Astrocyte of the cerebellum (primary cell): ENCODE measurements around the gene CTIF.

ENCODE experiments used
- DNase-seq: peaks from one replicate; pipeline ENCODE4 v3.0.0-alpha.2; 2011; ENCODE audit warnings: low read depth
- H3K4me3 ChIP-seq: 2 replicates; pipeline ENCODE4 v1.5.1; 2011; ENCODE audit warnings: mild to moderate bottlenecking, low read depth, low read length, moderate library complexity
- CTCF ChIP-seq: IDR thresholded peaks from 2 replicates; pipeline ENCODE4 v1.5.1; 2012; ENCODE audit warnings: low read length, low read depth, moderate library complexity, mild to moderate bottlenecking; ENCODE audit errors: missing control alignments
- in situ Hi-C: cut with HindIII; loops from 2 replicates; pipeline ENCODE4 v1.10.0; 2017; ENCODE audit warnings: low sequenced_read_pairs

Gene CTIF

GRCh38 chr18:48739266-48740067, 200.6 kb downstream of the CTIF start:
- DNase-seq: no peak
- in situ Hi-C loops: no loop called here
- no peak for TF ChIP-seq CTCF
- H3K4me3 ChIP-seq: no peak overlapping the region

- in situ Hi-C loops: no loop called here
- H3K4me3 ChIP-seq: no peak overlapping the region
- no peak for DNase-seq
- no peak for TF ChIP-seq CTCF
Observed at GRCh38 chr18:48740068-48740440, 201.2 kb downstream of the CTIF start.

- no peak for DNase-seq
Observed at GRCh38 chr18:48740851-48741485, 202.1 kb downstream of the CTIF start.

GRCh38 chr18:48741866-48742265, 203.0 kb downstream of the CTIF start:
- H3K4me3 ChIP-seq: no peak overlapping the region
- in situ Hi-C loops: no loop called here
- DNase-seq: no peak
- TF ChIP-seq CTCF: no peak

More at GRCh38 chr18:48740851-48741485, 202.1 kb downstream of the CTIF start:
- H3K4me3 ChIP-seq: no peak overlapping the region
- no peak for TF ChIP-seq CTCF
- in situ Hi-C loops: no loop called here

GRCh38 chr18:48742304-48742703, 203.5 kb downstream of the CTIF start:
- in situ Hi-C loops: no loop called here
- no peak overlapping the region for H3K4me3 ChIP-seq
- TF ChIP-seq CTCF: no peak
- DNase-seq: no peak

GRCh38 chr18:48742706-48743475, 204.1 kb downstream of the CTIF start:
- TF ChIP-seq CTCF: no peak
- H3K4me3 ChIP-seq: no peak overlapping the region
- no peak for DNase-seq
- in situ Hi-C loops: no loop called here
